Trophoblast cell (in vitro differentiated cells and primary cell): ENCODE results near the gene ARMC5.

Source experiments
- DNase-seq, 2 donors: peaks; one replicate each; pipeline ENCODE4 v3.0.0-alpha.2; 2016
- H2AFZ ChIP-seq: 2 replicates; pipeline ENCODE4 v1.6.1; 2013; ENCODE audit warnings: low read length, moderate library complexity, mild to moderate bottlenecking; ENCODE audit not compliant: insufficient read depth, poor library complexity
- H2AK5ac ChIP-seq: 2 replicates; pipeline ENCODE4 v1.6.1; 2013; ENCODE audit warnings: mild to moderate bottlenecking, low read length
- H2BK120ac ChIP-seq: 2 replicates; pipeline ENCODE4 v1.6.1; 2013; ENCODE audit warnings: low read length, mild to moderate bottlenecking, moderate library complexity; ENCODE audit not compliant: insufficient read depth, poor library complexity
- H2BK12ac ChIP-seq: 2 replicates; pipeline ENCODE4 v1.6.1; 2013; ENCODE audit warnings: mild to moderate bottlenecking, low read length, moderate library complexity
- H2BK5ac ChIP-seq: 2 replicates; pipeline ENCODE4 v1.6.1; 2013; ENCODE audit warnings: low read length, low read depth, moderate library complexity, mild to moderate bottlenecking; ENCODE audit not compliant: poor library complexity
- H3K14ac ChIP-seq: 2 replicates; pipeline ENCODE4 v1.6.1; 2013; ENCODE audit warnings: mild to moderate bottlenecking, low read length
- H3K18ac ChIP-seq: 2 replicates; pipeline ENCODE4 v1.6.1; 2013; ENCODE audit warnings: mild to moderate bottlenecking, low read length
- H3K23ac ChIP-seq: 2 replicates; pipeline ENCODE4 v1.6.1; 2013; ENCODE audit warnings: low read length
- H3K27ac ChIP-seq: 2 replicates; pipeline ENCODE4 v1.5.1; 2013; ENCODE audit warnings: low read depth, mild to moderate bottlenecking, inconsistent platforms, low read length, moderate library complexity
- H3K27me3 ChIP-seq: 2 replicates; pipeline ENCODE4 v1.6.1; 2013; ENCODE audit warnings: inconsistent platforms, mild to moderate bottlenecking, low read length, moderate library complexity; ENCODE audit not compliant: insufficient read depth
- H3K36me3 ChIP-seq, 2 experiments: 1 replicate in 1 of 2; 2 replicates in 1 of 2; pipeline ENCODE4 v1.6.1; 2013; ENCODE audit warnings: low read length in 2 of 2, mild to moderate bottlenecking in 2 of 2, moderate library complexity in 1 of 2; ENCODE audit not compliant: insufficient read depth in 2 of 2, control insufficient read depth in 1 of 2
- H3K4ac ChIP-seq: 2 replicates; pipeline ENCODE4 v1.6.1; 2013; ENCODE audit warnings: low read depth, mild to moderate bottlenecking, low read length, moderate library complexity
- H3K4me1 ChIP-seq, 2 experiments: 1 replicate in 1 of 2; 2 replicates in 1 of 2; pipeline ENCODE4 v1.6.1; 2013; ENCODE audit warnings: low read length in 2 of 2, mild to moderate bottlenecking in 2 of 2, moderate library complexity in 1 of 2; ENCODE audit not compliant: insufficient read depth in 2 of 2, control insufficient read depth in 1 of 2
- H3K4me2 ChIP-seq: 2 replicates; pipeline ENCODE4 v1.6.1; 2013; ENCODE audit warnings: inconsistent platforms, mild to moderate bottlenecking, low read length, moderate library complexity
- H3K4me3 ChIP-seq: 2 replicates; pipeline ENCODE4 v1.5.1; 2013; ENCODE audit warnings: mild to moderate bottlenecking, low read depth, low read length, inconsistent platforms
- H3K79me1 ChIP-seq: one replicate; pipeline ENCODE4 v1.6.1; 2013; ENCODE audit warnings: low read length
- H3K79me2 ChIP-seq: 2 replicates; pipeline ENCODE4 v1.6.1; 2013; ENCODE audit warnings: low read length, mild to moderate bottlenecking; ENCODE audit not compliant: control insufficient read depth, insufficient read depth, poor library complexity
- H3K9ac ChIP-seq: 2 replicates; pipeline ENCODE4 v1.6.1; 2013; ENCODE audit warnings: mild to moderate bottlenecking, low read length
- H3K9me3 ChIP-seq: 2 replicates; pipeline ENCODE4 v1.6.1; 2013; ENCODE audit warnings: low read depth, mild to moderate bottlenecking, control low read depth, inconsistent platforms, low read length; ENCODE audit not compliant: insufficient read depth
- H4K12ac ChIP-seq: 2 replicates; pipeline ENCODE4 v1.6.1; 2013; ENCODE audit warnings: low read depth, mild to moderate bottlenecking, low read length, moderate library complexity
- H4K8ac ChIP-seq: 2 replicates; pipeline ENCODE4 v1.6.1; 2013; ENCODE audit warnings: low read depth, mild to moderate bottlenecking, low read length, moderate library complexity
- H4K91ac ChIP-seq: one replicate; pipeline ENCODE4 v1.6.1; 2013; ENCODE audit warnings: low read depth, mild to moderate bottlenecking, low read length, moderate library complexity
- WGBS: extraction: QIAGEN DNeasy Blood & Tissue Kit; methylation state at CpG from one replicate; pipeline ENCODE4 v1.1.7; 2013; ENCODE audit warnings: missing lambda C conversion rate; ENCODE audit not compliant: insufficient read length, insufficient coverage; ENCODE audit errors: extremely low coverage; 5-methylcytosine and 5-hydroxymethylcytosine counted together

ARMC5 gene

GRCh38 chr16:31499928-31500327, 40.6 kb downstream of the ARMC5 start:
- no peak for DNase-seq
- Histone ChIP-seq H3K23ac (no peak overlapping the region), H3K79me2 (no peaks in the 10 kb centered on the region), H3K9ac (no peak overlapping the region), H3K14ac (no peak overlapping the region), H3K79me1 (no peaks in the 10 kb centered on the region), H3K4me3 (no peak overlapping the region), H3K4ac (no peak overlapping the region), H3K18ac (no peak overlapping the region), H3K36me3 (peaks cover 22 to 44% of the 10 kb centered on the region in 2 experiments), H2AK5ac (no peak overlapping the region), H3K27ac (no peak overlapping the region), H2BK120ac (no peak overlapping the region), H3K9me3 (peaks cover 3% of the 10 kb centered on the region), H2BK5ac (no peak overlapping the region), H2AFZ (no peak overlapping the region), H3K4me2 (no peak overlapping the region), H4K8ac (no peak overlapping the region), H4K91ac (no peak overlapping the region), H3K4me1 (peaks cover 0 to 5% of the 10 kb centered on the region in 2 experiments), H4K12ac (no peak overlapping the region), H3K27me3 (no peaks in the 10 kb centered on the region), H2BK12ac (no peak overlapping the region)
- no CpG with 5 or more reads among the region's 8 CpGs for WGBS

DNA sequence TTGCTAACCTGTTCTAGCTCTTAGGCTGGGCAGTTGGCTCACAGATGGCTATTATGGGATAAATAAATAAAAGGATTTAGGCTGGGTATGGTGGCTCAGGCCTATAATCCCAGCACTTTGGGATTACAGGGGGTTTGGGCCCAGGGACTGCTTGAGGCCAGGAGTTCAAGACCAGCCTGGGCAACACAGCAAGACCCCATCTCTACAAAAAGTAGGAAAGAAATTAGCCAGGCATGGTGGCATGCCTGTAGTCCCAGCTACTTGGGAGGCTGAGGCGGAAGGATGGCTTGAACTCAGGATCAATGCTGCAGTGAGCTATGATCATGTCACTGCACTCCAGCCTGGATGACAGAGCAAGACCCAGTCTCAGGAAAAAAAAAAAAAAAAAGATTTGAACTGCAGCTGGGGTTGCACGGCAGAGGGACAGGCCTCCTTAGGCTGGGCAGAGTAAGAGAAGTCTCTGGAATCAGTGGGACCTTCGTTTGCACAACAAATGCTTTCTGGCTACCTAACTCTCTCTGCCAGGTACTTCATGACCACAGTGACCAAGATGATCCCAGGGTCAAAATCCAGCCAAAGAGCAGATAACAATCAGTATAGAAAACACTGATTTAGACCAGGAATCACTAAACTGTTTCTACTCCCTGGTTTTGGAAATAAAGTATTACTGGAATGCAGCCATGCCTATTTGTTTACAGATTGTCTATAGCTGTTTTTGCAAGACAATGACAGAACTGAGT, 42.1 kb downstream of the ARMC5 start:
- H4K91ac ChIP-seq: no peak overlapping the region
- H2BK120ac ChIP-seq: no peak overlapping the region
- DNase-seq: no peak
- no peaks in the 10 kb centered on the region for H3K79me1 ChIP-seq
- H3K27ac ChIP-seq: no peak overlapping the region
- no peak overlapping the region for H3K18ac ChIP-seq
- no peak overlapping the region for H3K4me3 ChIP-seq
- no peak overlapping the region for H3K23ac ChIP-seq
- no peak overlapping the region for H3K4ac ChIP-seq
- H2BK5ac ChIP-seq: no peak overlapping the region
- no peak overlapping the region for H4K8ac ChIP-seq
- no peak overlapping the region for H3K14ac ChIP-seq
- H3K9ac ChIP-seq: no peak overlapping the region
- peaks cover 3% of the 10 kb centered on the region for H3K9me3 ChIP-seq
- no peak overlapping the region for H4K12ac ChIP-seq
- peaks cover 0 to 5% of the 10 kb centered on the region in 2 experiments for H3K4me1 ChIP-seq
- WGBS: no CpG with 5 or more reads among the region's 3 CpGs
- H3K79me2 ChIP-seq: no peaks in the 10 kb centered on the region
- H2BK12ac ChIP-seq: no peak overlapping the region
- H2AFZ ChIP-seq: no peak overlapping the region
- no peak overlapping the region for H2AK5ac ChIP-seq
- H3K4me2 ChIP-seq: no peak overlapping the region
- H3K36me3 ChIP-seq: peaks cover 17 to 33% of the 10 kb centered on the region in 2 experiments
- H3K27me3 ChIP-seq: no peaks in the 10 kb centered on the region

- Histone ChIP-seq H3K9ac (no peak overlapping the region), H3K79me2 (no peaks in the 10 kb centered on the region), H2BK5ac (no peak overlapping the region), H2AK5ac (no peak overlapping the region), H2BK120ac (no peak overlapping the region), H3K4me3 (no peak overlapping the region), H3K36me3 (peaks cover 12 to 27% of the 10 kb centered on the region in 2 experiments), H3K23ac (no peak overlapping the region), H2AFZ (no peak overlapping the region), H3K18ac (no peak overlapping the region), H3K27me3 (no peaks in the 10 kb centered on the region), H3K4me2 (no peak overlapping the region), H4K8ac (no peak overlapping the region), H4K91ac (no peak overlapping the region), H3K14ac (no peak overlapping the region), H3K79me1 (no peaks in the 10 kb centered on the region), H3K9me3 (no peaks in the 10 kb centered on the region), H4K12ac (no peak overlapping the region), H3K27ac (no peak overlapping the region), H3K4ac (no peak overlapping the region), H3K4me1 (peaks cover 0 to 5% of the 10 kb centered on the region in 2 experiments), H2BK12ac (no peak overlapping the region)
- no peak for DNase-seq
- WGBS: no CpG with 5 or more reads among the region's 4 CpGs
These were observed 42.7 kb downstream of the ARMC5 start for GRCh38 chr16:31501966-31502348.

GRCh38 chr16:31502981-31503380, 43.7 kb downstream of the ARMC5 start:
- Histone ChIP-seq H3K36me3 (peaks cover 12 to 24% of the 10 kb centered on the region in 2 experiments), H3K27me3 (no peaks in the 10 kb centered on the region), H3K14ac (no peak overlapping the region), H3K18ac (no peak overlapping the region), H2BK12ac (no peak overlapping the region), H3K9ac (no peak overlapping the region), H3K23ac (no peak overlapping the region), H4K12ac (no peak overlapping the region), H3K4me3 (no peak overlapping the region), H2AFZ (no peak overlapping the region), H3K79me2 (peaks cover 6% of the 10 kb centered on the region), H3K4me1 (peaks cover 3 to 9% of the 10 kb centered on the region in 2 experiments), H2AK5ac (no peak overlapping the region), H3K4me2 (no peak overlapping the region), H3K9me3 (no peaks in the 10 kb centered on the region), H3K4ac (no peak overlapping the region), H3K27ac (no peak overlapping the region), H4K91ac (no peak overlapping the region), H4K8ac (no peak overlapping the region), H3K79me1 (peaks cover 5% of the 10 kb centered on the region), H2BK5ac (no peak overlapping the region), H2BK120ac (no peak overlapping the region)
- no peak for DNase-seq
